DND-41 (cell line): ENCODE data around the gene COL6A3.
"Not testable (repeated sequence)": the region's sequence is repeated elsewhere in the genome, so short reads cannot be mapped to it uniquely, and the experiment has no call there.

Source experiments
- ATAC-seq: fragments of 200-7000 bp; cut with Tn5 transposase; 3 replicates; pipeline ENCODE4 v1.9.1; 2021; ENCODE audit warnings: low read depth; ENCODE audit not compliant: insufficient read depth
- DNase-seq: peaks from one replicate; pipeline ENCODE4 v3.0.0-alpha.2; 2020
- H2AFZ ChIP-seq: 2 replicates; pipeline ENCODE4 v1.6.0; 2012; ENCODE audit warnings: low read depth, low read length
- H3K27ac ChIP-seq: 2 replicates; pipeline ENCODE4 v1.5.1; 2012; ENCODE audit warnings: low read length, inconsistent platforms
- H3K27me3 ChIP-seq: fragments of 200-600 bp; sonication (generic); 2 replicates; pipeline ENCODE4 v1.6.0; 2012; ENCODE audit warnings: low read length, mild to moderate bottlenecking, inconsistent platforms; ENCODE audit not compliant: insufficient read depth, poor library complexity
- H3K36me3 ChIP-seq: 2 replicates; pipeline ENCODE4 v1.5.1; 2012; ENCODE audit warnings: low read length, inconsistent platforms; ENCODE audit not compliant: insufficient read depth
- H3K4me1 ChIP-seq: 2 replicates; pipeline ENCODE4 v1.5.1; 2012; ENCODE audit warnings: mild to moderate bottlenecking, low read length; ENCODE audit not compliant: insufficient read depth
- H3K4me2 ChIP-seq: 2 replicates; pipeline ENCODE4 v1.6.0; 2012; ENCODE audit warnings: mild to moderate bottlenecking, moderate library complexity, low read length, inconsistent platforms; ENCODE audit not compliant: insufficient read depth
- H3K4me3 ChIP-seq, 2 experiments: fragments of 200-600 bp in 1 of 2; shearing (Covaris generic) in 1 of 2; 2 replicates each; pipeline ENCODE4 v1.5.1; 2012 to 2016; ENCODE audit warnings: inconsistent platforms in 2 of 2, low read length in 2 of 2, mild to moderate bottlenecking in 2 of 2, low read depth in 1 of 2, moderate library complexity in 1 of 2
- H3K79me2 ChIP-seq: 2 replicates; pipeline ENCODE4 v1.6.0; 2012; ENCODE audit warnings: low read length, inconsistent platforms; ENCODE audit not compliant: insufficient read depth
- H3K9ac ChIP-seq: 2 replicates; pipeline ENCODE4 v1.6.0; 2012; ENCODE audit warnings: low read depth, mild to moderate bottlenecking, inconsistent platforms, low read length, moderate library complexity
- H3K9me3 ChIP-seq: 2 replicates; pipeline ENCODE4 v1.5.1; 2012; ENCODE audit warnings: low read length, moderate library complexity, mild to moderate bottlenecking, inconsistent platforms; ENCODE audit not compliant: insufficient read depth, severe bottlenecking
- H4K20me1 ChIP-seq: 2 replicates; pipeline ENCODE4 v1.6.0; 2012; ENCODE audit warnings: low read length; ENCODE audit not compliant: insufficient read depth
- CTCF ChIP-seq: IDR thresholded peaks from 2 replicates; pipeline ENCODE4 v1.5.1; 2012; ENCODE audit warnings: borderline replicate concordance, low read length, moderate library complexity, mild to moderate bottlenecking; ENCODE audit not compliant: poor library complexity, severe bottlenecking; ENCODE audit errors: extremely low read depth
- EZH2 ChIP-seq: IDR thresholded peaks from 3 replicates; pipeline ENCODE4 v1.6.1; 2012; ENCODE audit warnings: borderline replicate concordance, low read depth, mild to moderate bottlenecking, moderate library complexity, low read length, inconsistent platforms; ENCODE audit not compliant: severe bottlenecking

Gene COL6A3

GRCh38 chr2:237306083-237306786 is 107.7 kb downstream of the COL6A3 start:
- no peaks in the 10 kb centered on the region for H3K36me3 ChIP-seq
- H2AFZ ChIP-seq: no peak overlapping the region
- no peak for DNase-seq

GRCh38 chr2:237305579-237305978 is 108.4 kb downstream of the COL6A3 start:
- Histone ChIP-seq H4K20me1 (no peaks in the 10 kb centered on the region), H3K9ac (no peak overlapping the region), H3K27ac (no peak overlapping the region)

More at GRCh38 chr2:237306083-237306786, 107.7 kb downstream of the COL6A3 start:
- Histone ChIP-seq H3K27me3 (no peaks in the 10 kb centered on the region), H3K9me3 (peaks cover 3% of the 10 kb centered on the region), H3K4me3 (no peak overlapping the region), H3K9ac (no peak overlapping the region), H3K4me2 (no peak overlapping the region), H3K4me1 (no peaks in the 10 kb centered on the region), H3K27ac (no peak overlapping the region), H4K20me1 (no peaks in the 10 kb centered on the region), H3K79me2 (no peaks in the 10 kb centered on the region)
- ATAC-seq: no peak
- no peak for TF ChIP-seq EZH2
- no peak for TF ChIP-seq CTCF

DNA sequence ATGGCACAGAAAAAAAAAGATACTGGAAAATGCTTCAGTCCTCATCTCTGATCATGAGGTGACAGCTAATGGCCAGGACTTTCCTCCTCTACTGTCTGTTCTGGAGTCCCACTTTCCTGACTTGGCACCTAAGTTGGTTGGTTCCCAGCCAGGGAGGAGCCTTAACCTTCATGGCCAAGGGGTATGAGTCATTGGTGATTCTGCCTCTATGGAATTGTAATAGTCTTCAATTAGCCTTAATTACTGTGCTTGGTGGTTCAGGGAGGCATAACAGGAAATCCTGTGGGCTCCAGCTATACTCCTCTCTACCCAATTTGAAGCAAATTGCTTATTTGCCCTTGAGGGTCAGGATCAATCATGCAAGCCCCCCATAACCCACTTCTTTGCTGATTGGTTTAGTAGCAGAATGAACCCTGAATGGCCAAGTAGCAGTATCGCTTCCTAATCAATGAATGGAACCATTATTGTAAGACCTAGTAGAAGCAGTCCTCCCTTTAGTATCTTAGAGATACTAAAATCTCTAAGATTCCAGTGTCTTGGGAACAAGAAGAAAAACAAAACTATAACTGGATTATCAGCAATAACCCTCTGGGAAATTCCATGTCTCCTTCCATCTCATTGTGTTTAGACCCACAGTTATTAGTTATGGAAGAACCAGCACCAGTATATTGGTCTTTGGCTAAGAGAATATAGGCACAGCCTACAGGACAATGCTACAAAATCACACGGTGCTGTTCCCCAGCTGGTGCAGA is 109.0 kb downstream of the COL6A3 start:
- TF ChIP-seq EZH2 (no peak), CTCF (no peak)
- no peak for DNase-seq
- H3K27me3 ChIP-seq: no peaks in the 10 kb centered on the region
- H3K4me2 ChIP-seq: no peak overlapping the region
- no peaks in the 10 kb centered on the region for H3K36me3 ChIP-seq
- H4K20me1 ChIP-seq: no peaks in the 10 kb centered on the region
- ATAC-seq: no peak
- no peak overlapping the region for H3K27ac ChIP-seq
- no peaks in the 10 kb centered on the region for H3K79me2 ChIP-seq
- no peak overlapping the region for H2AFZ ChIP-seq
- H3K4me3 ChIP-seq: no peak overlapping the region
- H3K9ac ChIP-seq: no peak overlapping the region
- peaks cover 3% of the 10 kb centered on the region for H3K9me3 ChIP-seq
- no peaks in the 10 kb centered on the region for H3K4me1 ChIP-seq

More at GRCh38 chr2:237305579-237305978, 108.4 kb downstream of the COL6A3 start:
- DNase-seq: no peak
- no peak for ATAC-seq
- Histone ChIP-seq H3K4me2 (no peak overlapping the region), H3K27me3 (no peaks in the 10 kb centered on the region), H3K79me2 (no peaks in the 10 kb centered on the region), H3K4me1 (no peaks in the 10 kb centered on the region), H2AFZ (no peak overlapping the region), H3K9me3 (peaks cover 3% of the 10 kb centered on the region), H3K36me3 (no peaks in the 10 kb centered on the region), H3K4me3 (no peak overlapping the region)
- TF ChIP-seq CTCF (no peak), EZH2 (no peak)

DNA sequence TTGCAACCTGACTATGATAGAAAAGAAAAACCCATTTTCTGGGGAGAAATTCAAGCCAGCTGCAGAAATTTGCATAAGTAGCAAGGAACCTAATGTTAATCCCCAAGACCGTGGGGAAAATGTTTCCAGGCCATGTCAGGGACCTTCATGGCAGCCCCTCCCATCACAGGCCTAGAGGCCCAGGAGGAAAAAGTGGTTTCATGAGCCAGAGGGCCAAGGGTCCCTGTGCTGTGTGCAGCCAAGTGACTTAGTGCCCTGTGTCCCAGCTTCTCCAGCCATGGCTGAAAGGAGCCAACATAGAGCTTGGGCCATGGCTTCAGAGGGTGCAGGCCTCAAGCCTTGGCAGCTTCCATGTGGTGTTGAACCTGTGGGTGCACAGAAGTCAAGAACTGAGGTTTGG is 110.7 kb downstream of the COL6A3 start:
- not testable (repeated sequence) for H3K79me2 ChIP-seq, H3K36me3 ChIP-seq, H3K27ac ChIP-seq, H4K20me1 ChIP-seq, H3K4me2 ChIP-seq, H3K9me3 ChIP-seq, H3K4me1 ChIP-seq, ATAC-seq, H2AFZ ChIP-seq, DNase-seq, H3K4me3 ChIP-seq, H3K9ac ChIP-seq, H3K27me3 ChIP-seq
